ENCODE results near the gene DOK3.
"Not testable (repeated sequence)": the region's sequence is repeated elsewhere in the genome, so short reads cannot be mapped to it uniquely, and the experiment has no call there.

The DOK3 gene

GRCh38 chr5:177497292-177498012 is 12.2 kb downstream of the DOK3 start, which contains the start of gene PDLIM7:
TSS of gene PDLIM7 (minus strand) at chr5:177497604. CDS start at chr5:177496512, 1,092 bp downstream.
- DNase-seq (ENCODE audit: low read depth in 2 of 2), result peak; percentile 86 to 90

- DNase-seq (ENCODE audit: low read depth in 2 of 2), result no peak
These were observed 12.8 kb downstream of the DOK3 start for GRCh38 chr5:177496727-177497291.

- DNase-seq (ENCODE audit: low read depth in 2 of 2), result no peak
These were observed 13.4 kb downstream of the DOK3 start for GRCh38 chr5:177496070-177496726.

GRCh38 chr5:177495243-177496060 is 14.2 kb downstream of the DOK3 start:
- DNase-seq (ENCODE audit: low read depth in 2 of 2), result no peak

GRCh38 chr5:177494346-177495195 is 15.1 kb downstream of the DOK3 start:
- no peak for DNase-seq (ENCODE audit: low read depth in 2 of 2)

- no peak for DNase-seq (ENCODE audit: low read depth in 2 of 2)
These were observed 15.8 kb downstream of the DOK3 start for GRCh38 chr5:177493795-177494345.

- DNase-seq (ENCODE audit: low read depth in 2 of 2), result no peak
These were observed 16.8 kb downstream of the DOK3 start for GRCh38 chr5:177492841-177493240.

- DNase-seq (ENCODE audit: low read depth in 2 of 2), result no peak
These were observed 17.5 kb downstream of the DOK3 start for GRCh38 chr5:177491983-177492746.

GRCh38 chr5:177491429-177491945 is 18.1 kb downstream of the DOK3 start:
- DNase-seq (ENCODE audit: low read depth in 2 of 2), result no peak

GRCh38 chr5:177490992-177491391 is 18.6 kb downstream of the DOK3 start:
- DNase-seq (ENCODE audit: low read depth in 2 of 2), result no peak

- no peak for DNase-seq (ENCODE audit: low read depth in 2 of 2)
These were observed 19.2 kb downstream of the DOK3 start for GRCh38 chr5:177490311-177490991.

- no peak for DNase-seq (ENCODE audit: low read depth in 2 of 2)
These were observed 20.4 kb downstream of the DOK3 start for GRCh38 chr5:177489119-177489716.

GRCh38 chr5:177487975-177488374 is 21.7 kb downstream of the DOK3 start:
- no peak for DNase-seq (ENCODE audit: low read depth in 2 of 2)

- no peak for DNase-seq (ENCODE audit: low read depth in 2 of 2)
These were observed 22.5 kb downstream of the DOK3 start for GRCh38 chr5:177487144-177487543.

- DNase-seq (ENCODE audit: low read depth in 2 of 2), result no peak
These were observed 23.4 kb downstream of the DOK3 start for GRCh38 chr5:177486256-177486655.

- not testable (repeated sequence) for DNase-seq (ENCODE audit: low read depth in 2 of 2)
These were observed 23.9 kb downstream of the DOK3 start for GRCh38 chr5:177485753-177486152.

GRCh38 chr5:177484902-177485549 is 24.6 kb downstream of the DOK3 start:
- no peak for DNase-seq (ENCODE audit: low read depth in 2 of 2)
